Measurements from ENCODE around the gene ARFGEF2. TPM values are rescaled to one million over a fixed set of nuclear protein-coding genes. Genes with fewer than 3 reads are reported as not detected.

ARFGEF2 gene
- total and polyA plus RNA-seq, 2 donors = 11.1 to 17.8 TPM

DNA sequence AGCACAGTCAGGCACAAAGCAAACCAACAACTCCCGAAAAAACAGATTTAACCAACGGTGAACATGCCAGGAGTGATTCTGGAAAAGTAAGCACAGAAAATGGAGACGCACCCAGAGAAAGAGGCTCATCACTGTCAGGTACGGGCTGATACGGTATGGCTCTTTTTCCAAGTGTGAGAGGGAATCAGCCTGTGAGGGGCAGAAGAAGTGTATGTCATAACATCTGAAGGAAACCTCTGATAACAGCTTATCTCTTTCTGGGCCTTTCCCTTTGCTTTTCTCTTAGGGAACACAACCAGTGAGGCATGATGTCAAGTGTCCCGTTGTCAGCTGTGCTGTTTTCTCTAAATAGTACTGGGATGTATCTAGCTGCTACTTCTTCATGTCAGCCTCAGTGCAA is 32.1 kb downstream of the ARFGEF2 start:
- no peak overlapping the region for H3K4me3 ChIP-seq (ENCODE audit: low read length in 2 of 2)
- peaks cover 59 to 77% of the 10 kb centered on the region in 2 donors for H3K36me3 ChIP-seq (ENCODE audit: control insufficient read depth in 2 of 2, insufficient read depth in 2 of 2, low read length in 1 of 2)
- DNase-seq (ENCODE audit: low read depth in 6 of 9, low spot score in 9 of 9) = no peak
- WGBS = 98% methylated on average over 6 of the region's 6 CpGs
- H3K27ac ChIP-seq (ENCODE audit: low read depth in 1 of 2, low read length in 1 of 2) = no peak overlapping the region
- H3K9me3 ChIP-seq (ENCODE audit: control insufficient read depth in 2 of 2, insufficient read depth in 1 of 2, low read length in 1 of 2) = no peaks in the 10 kb centered on the region
- no peaks in the 10 kb centered on the region for H3K27me3 ChIP-seq (ENCODE audit: control insufficient read depth in 2 of 2, insufficient read depth in 1 of 2, low read length in 1 of 2)
- H3K4me1 ChIP-seq (ENCODE audit: control insufficient read depth in 2 of 2, insufficient read depth in 2 of 2, low read length in 2 of 2) = no peaks in the 10 kb centered on the region

DNA sequence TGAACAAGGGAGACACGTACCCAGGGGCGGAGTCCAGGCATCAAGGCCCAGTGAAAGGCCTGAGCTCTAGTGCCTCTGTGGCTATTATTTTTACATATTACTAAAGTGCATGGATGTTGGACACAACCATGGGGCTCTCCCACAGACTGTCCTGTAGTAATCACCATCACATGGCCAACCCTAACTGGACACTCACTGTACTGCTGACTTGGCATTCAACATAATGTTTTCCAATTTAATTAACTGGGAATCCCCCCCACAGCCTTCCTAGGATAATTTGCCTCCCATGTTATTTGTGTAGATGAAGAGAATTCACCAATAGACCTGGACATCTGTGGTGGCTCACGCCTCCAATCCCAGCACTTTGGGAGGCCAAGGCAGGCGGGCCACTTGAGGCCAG is 34.5 kb downstream of the ARFGEF2 start:
- Histone ChIP-seq H3K4me1 (ENCODE audit: control insufficient read depth in 2 of 2, insufficient read depth in 2 of 2, low read length in 2 of 2) (no peaks in the 10 kb centered on the region), H3K27me3 (ENCODE audit: control insufficient read depth in 2 of 2, insufficient read depth in 1 of 2, low read length in 1 of 2) (no peaks in the 10 kb centered on the region), H3K4me3 (ENCODE audit: low read length in 2 of 2) (no peak overlapping the region), H3K27ac (ENCODE audit: low read depth in 1 of 2, low read length in 1 of 2) (no peak overlapping the region), H3K9me3 (ENCODE audit: control insufficient read depth in 2 of 2, insufficient read depth in 1 of 2, low read length in 1 of 2) (no peaks in the 10 kb centered on the region), H3K36me3 (ENCODE audit: control insufficient read depth in 2 of 2, insufficient read depth in 2 of 2, low read length in 1 of 2) (peaks cover 52 to 70% of the 10 kb centered on the region in 2 donors)
- WGBS = over 99% methylated on average over 4 of the region's 4 CpGs
- no peak for DNase-seq (ENCODE audit: low read depth in 6 of 9, low spot score in 9 of 9)

DNA sequence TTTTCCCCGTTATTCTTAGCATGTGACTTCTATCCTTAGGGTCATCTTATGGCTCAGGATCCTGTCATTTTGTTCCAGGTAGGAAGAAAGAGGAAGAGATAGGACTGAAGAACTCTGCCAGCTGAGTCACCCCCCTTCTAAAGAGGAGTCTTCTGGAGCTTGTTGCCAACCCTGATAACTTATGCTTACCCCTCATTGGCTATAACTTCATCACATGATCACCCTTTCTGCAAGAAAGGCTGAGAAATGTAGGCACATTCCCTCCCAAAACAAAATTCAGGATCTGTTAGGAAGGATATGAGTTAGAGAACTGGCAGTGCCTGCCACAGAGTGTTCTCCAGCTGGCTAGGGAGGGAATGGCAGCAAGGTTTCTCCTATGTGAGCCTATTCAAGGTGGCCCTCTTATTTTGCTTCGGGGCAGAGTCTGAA is 35.6 kb downstream of the ARFGEF2 start:
- Histone ChIP-seq H3K27me3 (ENCODE audit: control insufficient read depth in 2 of 2, insufficient read depth in 1 of 2, low read length in 1 of 2) (no peaks in the 10 kb centered on the region), H3K4me3 (ENCODE audit: low read length in 2 of 2) (no peak overlapping the region), H3K4me1 (ENCODE audit: control insufficient read depth in 2 of 2, insufficient read depth in 2 of 2, low read length in 2 of 2) (no peaks in the 10 kb centered on the region), H3K9me3 (ENCODE audit: control insufficient read depth in 2 of 2, insufficient read depth in 1 of 2, low read length in 1 of 2) (no peaks in the 10 kb centered on the region), H3K27ac (ENCODE audit: low read depth in 1 of 2, low read length in 1 of 2) (no peak overlapping the region), H3K36me3 (ENCODE audit: control insufficient read depth in 2 of 2, insufficient read depth in 2 of 2, low read length in 1 of 2) (peaks cover 45 to 61% of the 10 kb centered on the region in 2 donors)
- DNase-seq (ENCODE audit: low read depth in 6 of 9, low spot score in 9 of 9) = no peak
- 72% methylated on average over 2 of the region's 2 CpGs for WGBS

DNA sequence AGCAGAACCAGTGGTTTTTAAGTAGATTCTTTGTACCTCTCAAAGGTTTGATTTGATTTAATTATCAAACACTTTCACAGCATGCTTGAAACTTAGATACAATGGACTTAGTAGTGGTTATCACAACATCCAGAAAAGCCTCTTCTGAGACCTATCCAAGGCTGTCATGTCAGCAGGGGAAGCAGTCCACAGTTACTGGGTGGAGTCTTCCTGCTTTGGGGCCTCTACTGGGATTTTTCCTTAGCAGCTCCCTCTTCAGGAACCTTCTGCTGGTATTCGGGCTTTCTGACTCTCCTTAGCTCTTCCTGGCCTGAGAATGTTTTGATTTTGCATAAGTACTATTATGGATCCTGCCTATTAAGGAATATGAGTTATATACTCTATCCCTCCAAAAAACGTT is 36.0 kb downstream of the ARFGEF2 start:
- Histone ChIP-seq H3K27ac (ENCODE audit: low read depth in 1 of 2, low read length in 1 of 2) (no peak overlapping the region), H3K36me3 (ENCODE audit: control insufficient read depth in 2 of 2, insufficient read depth in 2 of 2, low read length in 1 of 2) (peaks cover 42 to 57% of the 10 kb centered on the region in 2 donors), H3K4me3 (ENCODE audit: low read length in 2 of 2) (no peak overlapping the region), H3K9me3 (ENCODE audit: control insufficient read depth in 2 of 2, insufficient read depth in 1 of 2, low read length in 1 of 2) (no peaks in the 10 kb centered on the region), H3K4me1 (ENCODE audit: control insufficient read depth in 2 of 2, insufficient read depth in 2 of 2, low read length in 2 of 2) (no peaks in the 10 kb centered on the region), H3K27me3 (ENCODE audit: control insufficient read depth in 2 of 2, insufficient read depth in 1 of 2, low read length in 1 of 2) (no peaks in the 10 kb centered on the region)
- 98% methylated on average over 2 of the region's 2 CpGs for WGBS
- DNase-seq (ENCODE audit: low read depth in 6 of 9, low spot score in 9 of 9) = no peak

DNA sequence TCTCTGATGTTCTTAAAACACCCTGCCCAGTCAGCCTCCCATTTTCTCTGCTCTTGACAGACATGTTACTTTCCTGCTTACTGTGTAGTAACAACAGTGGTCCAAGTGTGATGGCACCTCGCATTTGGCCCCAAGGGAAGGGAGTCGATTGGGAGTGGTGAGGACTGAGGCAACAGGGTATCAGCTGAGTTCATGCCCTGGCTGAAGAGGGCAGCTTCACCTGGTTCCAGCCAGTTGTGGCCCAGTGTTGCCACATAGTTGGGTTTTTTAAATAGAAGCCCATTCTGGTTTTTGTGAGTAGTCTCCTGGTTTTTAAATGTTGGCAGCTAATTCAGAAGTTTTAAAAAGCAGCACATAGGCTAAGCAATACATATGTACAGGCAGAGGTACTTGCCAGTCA is 37.2 kb downstream of the ARFGEF2 start:
- Histone ChIP-seq H3K27me3 (ENCODE audit: control insufficient read depth in 2 of 2, insufficient read depth in 1 of 2, low read length in 1 of 2) (no peaks in the 10 kb centered on the region), H3K9me3 (ENCODE audit: control insufficient read depth in 2 of 2, insufficient read depth in 1 of 2, low read length in 1 of 2) (no peaks in the 10 kb centered on the region), H3K4me3 (ENCODE audit: low read length in 2 of 2) (no peak overlapping the region), H3K27ac (ENCODE audit: low read depth in 1 of 2, low read length in 1 of 2) (no peak overlapping the region), H3K36me3 (ENCODE audit: control insufficient read depth in 2 of 2, insufficient read depth in 2 of 2, low read length in 1 of 2) (peaks cover 38 to 49% of the 10 kb centered on the region in 2 donors), H3K4me1 (ENCODE audit: control insufficient read depth in 2 of 2, insufficient read depth in 2 of 2, low read length in 2 of 2) (no peaks in the 10 kb centered on the region)
- no peak for DNase-seq (ENCODE audit: low read depth in 6 of 9, low spot score in 9 of 9)
- 98% methylated on average over 2 of the region's 2 CpGs for WGBS

DNA sequence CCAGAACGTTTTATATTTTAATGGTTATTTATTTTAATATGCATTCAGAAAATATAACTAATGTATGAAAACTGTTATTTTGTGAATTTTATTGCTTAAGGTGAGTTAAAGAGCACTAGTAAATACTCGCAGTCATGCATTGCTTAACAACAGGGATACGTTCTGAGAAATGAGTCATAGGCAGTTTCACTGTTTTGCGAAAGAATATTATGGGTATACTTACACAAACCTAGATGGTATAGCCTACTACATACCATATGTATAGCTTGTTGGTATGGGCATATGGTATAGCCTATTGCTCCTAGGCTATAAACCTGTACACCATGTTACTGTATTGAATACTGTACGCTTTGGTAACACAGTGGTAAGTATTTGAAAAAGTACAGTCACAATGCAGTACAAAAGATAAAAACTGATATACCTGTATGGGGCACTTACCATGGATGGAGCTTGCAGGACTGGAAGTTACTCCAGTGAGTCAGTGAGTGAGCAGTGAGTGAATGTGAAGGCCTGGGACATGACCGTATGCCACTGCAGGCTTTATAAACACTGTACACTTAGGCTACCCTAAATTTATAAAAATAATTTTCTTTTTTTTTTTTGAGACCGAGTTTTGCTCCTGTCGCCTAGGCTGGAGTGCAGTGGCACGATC is 38.5 kb downstream of the ARFGEF2 start:
- no peaks in the 10 kb centered on the region for H3K27me3 ChIP-seq (ENCODE audit: control insufficient read depth in 2 of 2, insufficient read depth in 1 of 2, low read length in 1 of 2)
- DNase-seq (ENCODE audit: low read depth in 6 of 9, low spot score in 9 of 9) = no peak
- H3K9me3 ChIP-seq (ENCODE audit: control insufficient read depth in 2 of 2, insufficient read depth in 1 of 2, low read length in 1 of 2) = no peaks in the 10 kb centered on the region
- H3K4me1 ChIP-seq (ENCODE audit: control insufficient read depth in 2 of 2, insufficient read depth in 2 of 2, low read length in 2 of 2) = no peaks in the 10 kb centered on the region
- H3K36me3 ChIP-seq (ENCODE audit: control insufficient read depth in 2 of 2, insufficient read depth in 2 of 2, low read length in 1 of 2) = peaks cover 36 to 39% of the 10 kb centered on the region in 2 donors
- no peak overlapping the region for H3K27ac ChIP-seq (ENCODE audit: low read depth in 1 of 2, low read length in 1 of 2)
- WGBS = 99% methylated on average over 9 of the region's 9 CpGs
- H3K4me3 ChIP-seq (ENCODE audit: low read length in 2 of 2) = no peak overlapping the region

DNA sequence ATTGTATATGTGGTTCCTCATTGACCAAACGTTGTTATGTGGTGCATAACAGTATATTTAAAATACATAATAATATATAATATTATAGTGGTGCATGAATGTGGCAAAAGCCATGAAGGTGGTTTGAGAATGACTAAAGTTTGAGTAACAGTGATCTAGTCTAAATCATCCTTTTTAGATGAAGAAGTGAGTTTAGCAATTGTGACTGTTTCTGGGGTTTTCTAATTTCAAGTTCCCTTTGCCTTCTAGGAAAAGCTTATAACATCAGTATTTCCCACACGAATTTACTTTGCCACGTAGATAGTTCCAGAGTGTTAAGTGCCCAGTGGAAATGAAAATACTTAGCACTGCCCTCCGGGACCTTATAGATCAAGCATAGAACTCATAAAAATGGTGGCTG is 40.9 kb downstream of the ARFGEF2 start:
- no peak overlapping the region for H3K27ac ChIP-seq (ENCODE audit: low read depth in 1 of 2, low read length in 1 of 2)
- peaks cover 16 to 24% of the 10 kb centered on the region in 2 donors for H3K36me3 ChIP-seq (ENCODE audit: control insufficient read depth in 2 of 2, insufficient read depth in 2 of 2, low read length in 1 of 2)
- no peaks in the 10 kb centered on the region for H3K9me3 ChIP-seq (ENCODE audit: control insufficient read depth in 2 of 2, insufficient read depth in 1 of 2, low read length in 1 of 2)
- no peak for DNase-seq (ENCODE audit: low read depth in 6 of 9, low spot score in 9 of 9)
- 97% methylated on average over 4 of the region's 4 CpGs for WGBS
- H3K27me3 ChIP-seq (ENCODE audit: control insufficient read depth in 2 of 2, insufficient read depth in 1 of 2, low read length in 1 of 2) = no peaks in the 10 kb centered on the region
- H3K4me3 ChIP-seq (ENCODE audit: low read length in 2 of 2) = no peak overlapping the region
- no peaks in the 10 kb centered on the region for H3K4me1 ChIP-seq (ENCODE audit: control insufficient read depth in 2 of 2, insufficient read depth in 2 of 2, low read length in 2 of 2)

DNA sequence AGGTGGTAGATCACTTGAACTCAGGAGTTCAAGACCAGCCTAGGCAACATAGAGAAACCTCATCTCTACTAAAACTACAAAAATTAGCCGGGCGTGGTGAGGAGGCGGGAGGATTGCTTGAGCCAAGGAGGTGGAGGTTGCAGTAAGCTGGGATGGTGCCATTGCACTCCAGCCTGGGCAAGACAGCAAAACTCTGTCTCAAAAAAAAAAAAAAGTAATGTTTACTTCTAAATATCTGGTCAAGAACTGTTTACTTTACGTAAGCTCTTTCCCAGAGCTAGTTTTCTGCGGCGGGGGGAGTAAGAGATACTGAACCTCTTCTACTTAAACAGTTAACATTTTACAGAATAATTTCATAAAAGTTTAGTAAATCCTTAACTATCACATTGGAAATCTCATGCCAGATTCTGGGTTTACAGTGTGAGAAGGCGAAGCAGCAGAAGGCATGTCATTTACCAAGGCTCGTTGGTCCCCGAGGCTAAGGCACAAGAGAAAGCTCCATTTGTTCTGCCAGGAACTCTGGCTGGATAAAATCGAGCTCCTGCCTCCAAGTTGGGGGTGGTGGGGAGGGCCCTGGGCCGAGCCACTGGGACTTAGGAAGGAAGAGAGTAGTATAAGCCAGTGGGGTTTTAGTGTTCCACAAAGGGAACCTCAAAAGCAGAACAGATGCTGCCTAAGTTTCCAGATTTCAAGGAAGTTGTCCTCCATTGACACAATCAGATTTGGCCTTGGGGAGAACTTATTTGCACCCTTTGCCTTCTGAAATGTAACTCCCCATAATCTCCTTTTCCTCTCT is 41.7 kb downstream of the ARFGEF2 start:
- H3K27ac ChIP-seq (ENCODE audit: low read depth in 1 of 2, low read length in 1 of 2) = no peak overlapping the region
- DNase-seq (ENCODE audit: low read depth in 6 of 9, low spot score in 9 of 9) = no peak

DNA sequence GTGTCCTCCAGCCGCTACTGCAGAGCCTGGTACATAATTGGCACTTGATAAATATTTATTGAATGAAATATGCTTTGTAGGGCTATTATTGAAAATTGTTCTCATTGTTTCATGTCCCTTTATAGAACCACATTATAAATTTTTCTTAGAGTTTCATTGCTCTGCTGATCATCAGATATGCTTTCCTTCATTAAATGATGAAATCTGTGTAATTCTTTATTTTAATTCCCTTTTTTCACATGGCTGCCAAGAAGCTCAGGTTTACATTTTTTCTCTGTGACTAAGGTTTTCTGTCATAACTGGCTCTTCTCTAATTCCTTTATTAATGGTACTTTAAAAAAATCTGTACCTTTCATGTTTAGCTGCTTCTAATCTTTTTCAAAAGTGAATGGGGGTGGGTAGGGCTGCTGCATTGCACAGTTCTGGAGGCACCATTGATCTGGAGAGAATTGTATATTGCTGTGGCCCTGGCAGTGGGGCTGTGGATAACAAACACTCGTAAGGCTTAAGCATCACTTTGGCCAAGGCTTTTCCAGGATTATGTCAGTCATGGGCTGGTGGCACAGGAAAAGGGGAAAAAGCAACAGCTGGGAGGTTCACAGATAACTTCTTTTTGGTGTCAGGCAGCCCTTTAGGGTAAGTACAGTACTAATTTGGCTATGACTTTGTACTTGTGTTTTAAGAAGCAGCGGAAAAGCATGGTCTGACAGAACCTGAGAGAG is 43.8 kb downstream of the ARFGEF2 start:
- H3K4me1 ChIP-seq (ENCODE audit: control insufficient read depth in 2 of 2, insufficient read depth in 2 of 2, low read length in 2 of 2) = no peaks in the 10 kb centered on the region
- peaks cover 20 to 21% of the 10 kb centered on the region in 2 donors for H3K36me3 ChIP-seq (ENCODE audit: control insufficient read depth in 2 of 2, insufficient read depth in 2 of 2, low read length in 1 of 2)
- no peak overlapping the region for H3K4me3 ChIP-seq (ENCODE audit: low read length in 2 of 2)
- no peaks in the 10 kb centered on the region for H3K9me3 ChIP-seq (ENCODE audit: control insufficient read depth in 2 of 2, insufficient read depth in 1 of 2, low read length in 1 of 2)
- DNase-seq (ENCODE audit: low read depth in 6 of 9, low spot score in 9 of 9) = no peak
- H3K27me3 ChIP-seq (ENCODE audit: control insufficient read depth in 2 of 2, insufficient read depth in 1 of 2, low read length in 1 of 2) = no peaks in the 10 kb centered on the region
- WGBS = 96% methylated on average over 3 of the region's 3 CpGs
- no peak overlapping the region for H3K27ac ChIP-seq (ENCODE audit: low read depth in 1 of 2, low read length in 1 of 2)

More for the DNA sequence above, 41.7 kb downstream of the ARFGEF2 start:
- no peak overlapping the region for H3K4me3 ChIP-seq (ENCODE audit: low read length in 2 of 2)
- H3K9me3 ChIP-seq (ENCODE audit: control insufficient read depth in 2 of 2, insufficient read depth in 1 of 2, low read length in 1 of 2) = no peaks in the 10 kb centered on the region
- 95% methylated on average over 11 of the region's 11 CpGs for WGBS
- H3K36me3 ChIP-seq (ENCODE audit: control insufficient read depth in 2 of 2, insufficient read depth in 2 of 2, low read length in 1 of 2) = peaks cover 11 to 16% of the 10 kb centered on the region in 2 donors
- H3K27me3 ChIP-seq (ENCODE audit: control insufficient read depth in 2 of 2, insufficient read depth in 1 of 2, low read length in 1 of 2) = no peaks in the 10 kb centered on the region
- H3K4me1 ChIP-seq (ENCODE audit: control insufficient read depth in 2 of 2, insufficient read depth in 2 of 2, low read length in 2 of 2) = no peaks in the 10 kb centered on the region

Data from thymus (tissue), 11 donors.